HG03097 (cell line): ENCODE measurements around the gene RAD51B.
"Not testable (repeated sequence)": the region's sequence is repeated elsewhere in the genome, so short reads cannot be mapped to it uniquely, and the experiment has no call there.

Experiments
- ATAC-seq: cut with Tn5 transposase; IDR thresholded peaks from one replicate; pipeline ENCODE4 v1.9.1; 2021; ENCODE audit not compliant: unreplicated experiment, low FRiP score

The RAD51B gene

GRCh38 chr14:68757618-68758081 is 938.1 kb downstream of the RAD51B start:
- ATAC-seq = no peak

GRCh38 chr14:68758301-68758700 is 938.7 kb downstream of the RAD51B start:
- ATAC-seq = no peak

GRCh38 chr14:68759017-68759560 is 939.5 kb downstream of the RAD51B start:
- no peak for ATAC-seq

- ATAC-seq = no peak
These were observed 940.4 kb downstream of the RAD51B start for GRCh38 chr14:68759937-68760336.

- no peak for ATAC-seq
These were observed 941.2 kb downstream of the RAD51B start for GRCh38 chr14:68760761-68761160.

- ATAC-seq = no peak
These were observed 941.8 kb downstream of the RAD51B start for GRCh38 chr14:68761391-68761790.

GRCh38 chr14:68762953-68763764 is 943.6 kb downstream of the RAD51B start:
- no peak for ATAC-seq

- ATAC-seq = not testable (repeated sequence)
These were observed 944.3 kb downstream of the RAD51B start for GRCh38 chr14:68763843-68764242.

GRCh38 chr14:68766299-68767247 is 947.0 kb downstream of the RAD51B start:
- no peak for ATAC-seq

GRCh38 chr14:68767248-68767645 is 947.7 kb downstream of the RAD51B start:
- ATAC-seq = no peak

GRCh38 chr14:68768316-68768715 is 948.7 kb downstream of the RAD51B start:
- ATAC-seq = no peak

GRCh38 chr14:68770051-68770450 is 950.5 kb downstream of the RAD51B start:
- ATAC-seq = no peak

GRCh38 chr14:68770553-68771286 is 951.1 kb downstream of the RAD51B start:
- no peak for ATAC-seq

- ATAC-seq = no peak
These were observed 952.1 kb downstream of the RAD51B start for GRCh38 chr14:68771631-68772030.

- ATAC-seq = no peak
These were observed 953.3 kb downstream of the RAD51B start for GRCh38 chr14:68772761-68773381.

- ATAC-seq = no peak
These were observed 955.4 kb downstream of the RAD51B start for GRCh38 chr14:68774771-68775613.

GRCh38 chr14:68775614-68776126 is 956.1 kb downstream of the RAD51B start:
- no peak for ATAC-seq

- ATAC-seq = no peak
These were observed 958.1 kb downstream of the RAD51B start for GRCh38 chr14:68777644-68778043.
